IPS-15b (cell line): ENCODE measurements around the gene VPS35.
"Not testable (repeated sequence)": the region's sequence is repeated elsewhere in the genome, so short reads cannot be mapped to it uniquely, and the experiment has no call there.

Experiments
- H3K27me3 ChIP-seq: one replicate; pipeline ENCODE4 v1.6.1; 2013; ENCODE audit warnings: low read length; ENCODE audit not compliant: control insufficient read depth, insufficient read depth
- H3K36me3 ChIP-seq: one replicate; pipeline ENCODE4 v1.6.1; 2013; ENCODE audit warnings: low read length; ENCODE audit not compliant: control insufficient read depth, insufficient read depth
- H3K4me1 ChIP-seq: one replicate; pipeline ENCODE4 v1.6.1; 2013; ENCODE audit warnings: mild to moderate bottlenecking, low read length; ENCODE audit not compliant: control insufficient read depth, insufficient read depth
- H3K4me3 ChIP-seq: one replicate; pipeline ENCODE4 v1.5.1; 2013; ENCODE audit warnings: low read depth, low read length
- H3K9ac ChIP-seq: one replicate; pipeline ENCODE4 v1.6.1; 2013; ENCODE audit warnings: low read depth, mild to moderate bottlenecking, low read length
- H3K9me3 ChIP-seq: one replicate; pipeline ENCODE4 v1.6.1; 2013; ENCODE audit warnings: mild to moderate bottlenecking, low read length; ENCODE audit not compliant: control insufficient read depth, insufficient read depth

Gene VPS35

DNA sequence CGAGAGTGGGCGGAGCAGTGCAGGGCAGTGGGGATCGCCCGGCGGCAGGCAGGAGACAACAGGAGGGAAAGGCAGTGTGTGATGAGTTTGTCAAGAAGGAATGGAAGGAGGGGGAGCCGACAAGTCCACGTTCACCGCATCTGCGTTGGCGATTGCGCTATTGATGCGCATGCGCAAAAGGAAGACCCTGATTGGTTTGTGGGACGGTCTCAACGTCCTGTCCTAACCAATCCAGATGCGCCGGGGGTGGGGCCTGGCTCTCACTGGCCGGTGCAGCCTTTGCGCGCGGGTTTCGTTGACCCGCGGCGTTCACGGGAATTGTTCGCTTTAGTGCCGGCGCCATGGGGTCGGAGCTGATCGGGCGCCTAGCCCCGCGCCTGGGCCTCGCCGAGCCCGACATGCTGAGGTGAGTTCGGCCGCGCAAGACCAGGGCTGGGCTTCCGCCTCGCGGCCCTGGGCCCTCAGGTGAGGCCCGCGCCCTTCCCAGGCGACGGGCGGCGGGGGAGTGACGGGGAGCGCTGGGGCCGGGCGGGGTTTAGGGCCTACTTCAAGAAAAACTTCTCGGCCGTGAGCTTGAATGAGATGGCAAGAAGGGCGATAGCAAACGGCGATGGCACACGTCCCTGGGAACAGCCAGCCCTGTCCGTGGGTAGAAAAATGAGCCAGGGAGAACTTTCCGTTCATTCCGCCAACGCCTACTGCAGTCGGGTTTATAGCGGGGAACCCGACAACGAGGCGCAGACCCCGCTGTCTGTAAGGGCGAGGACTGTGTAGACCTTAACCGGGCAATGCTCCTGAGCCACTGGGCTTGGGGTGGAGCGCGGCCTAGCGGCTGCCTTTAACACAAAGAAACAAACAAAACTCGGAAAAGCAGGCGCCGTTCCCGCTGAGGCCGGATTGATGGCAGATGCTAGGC lies 645 bp upstream of the VPS35 start, which contains the start of gene ORC6:
ORC6 (plus strand) TSS at position 295 of the 916 bp plus-strand sequence; CDS start at position 342, 47 bp downstream.
- no peaks in the 10 kb centered on the region for H3K27me3 ChIP-seq
- H3K4me1 ChIP-seq: peaks cover 16% of the 10 kb centered on the region
- H3K4me3 ChIP-seq: peak within 1 kb of the TSS; percentile 87
- no peaks in the 10 kb centered on the region for H3K9me3 ChIP-seq
- H3K9ac ChIP-seq: peak within 1 kb of the TSS; percentile 97
- H3K36me3 ChIP-seq: peaks cover 16% of the 10 kb centered on the region

DNA sequence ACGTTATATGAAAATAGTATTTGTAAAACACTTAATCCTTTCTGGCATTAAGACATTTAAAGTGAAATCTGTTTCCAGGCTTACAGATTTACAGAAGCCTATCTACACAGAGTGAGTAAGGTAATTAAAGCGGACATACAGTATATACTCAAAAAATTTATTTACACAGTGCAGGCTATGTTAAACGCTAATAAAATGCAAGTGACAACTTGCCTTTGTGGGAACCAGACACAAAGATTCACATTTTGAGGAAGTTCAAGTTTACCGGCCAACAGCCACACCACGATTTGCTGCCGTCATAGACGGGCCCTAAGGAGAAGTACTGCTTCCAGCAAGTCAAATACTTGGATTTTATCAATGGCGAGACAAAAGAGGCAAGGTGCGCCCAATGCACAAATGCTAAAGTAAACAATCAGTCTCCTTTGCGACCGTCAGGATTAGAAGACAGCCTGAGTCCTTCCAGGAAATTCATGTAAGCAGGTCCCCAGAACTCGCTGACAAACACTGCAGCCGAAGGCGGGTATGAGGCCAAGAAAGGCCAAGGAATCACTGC lies 801 bp downstream of the VPS35 start:
- H3K4me3 ChIP-seq: peak overlapping the region; percentile 87
- H3K9ac ChIP-seq: peak overlapping the region; percentile 66
- no peaks in the 10 kb centered on the region for H3K9me3 ChIP-seq
- H3K36me3 ChIP-seq: peaks cover 12% of the 10 kb centered on the region
- H3K27me3 ChIP-seq: no peaks in the 10 kb centered on the region
- peaks cover 16% of the 10 kb centered on the region for H3K4me1 ChIP-seq

DNA sequence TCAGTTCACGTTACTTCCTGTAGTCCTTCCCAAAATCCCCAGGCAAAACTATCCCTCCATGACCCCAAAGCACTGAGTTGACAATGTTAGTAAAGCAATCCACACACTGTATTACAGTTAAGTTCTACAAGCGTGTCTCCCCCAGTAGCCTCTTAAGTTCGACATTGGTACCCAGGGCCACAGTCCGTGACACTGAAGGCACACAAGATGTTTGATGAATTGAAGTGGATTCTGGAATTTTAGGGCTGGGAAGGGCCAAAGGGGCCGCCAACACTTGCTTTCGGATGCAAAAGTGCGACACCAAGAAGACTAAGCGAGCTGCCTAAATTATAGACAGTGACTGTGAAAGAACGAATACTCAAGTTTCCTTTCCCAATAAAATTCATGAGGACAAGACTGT lies 1.5 kb downstream of the VPS35 start:
- no peaks in the 10 kb centered on the region for H3K27me3 ChIP-seq
- peaks cover 16% of the 10 kb centered on the region for H3K4me1 ChIP-seq
- H3K9me3 ChIP-seq: no peaks in the 10 kb centered on the region
- H3K9ac ChIP-seq: peak overlapping the region; percentile 66
- H3K36me3 ChIP-seq: peaks cover 9% of the 10 kb centered on the region
- peak overlapping the region; percentile 87 for H3K4me3 ChIP-seq

- H3K9me3 ChIP-seq: no peaks in the 10 kb centered on the region
- no peaks in the 10 kb centered on the region for H3K27me3 ChIP-seq
- H3K36me3 ChIP-seq: peaks cover 9% of the 10 kb centered on the region
- H3K4me3 ChIP-seq: peak overlapping the region; percentile 87
- peaks cover 16% of the 10 kb centered on the region for H3K4me1 ChIP-seq
- H3K9ac ChIP-seq: no peak overlapping the region
Measured at GRCh38 chr16:46686815-46687473, 2.0 kb downstream of the VPS35 start.

GRCh38 chr16:46681867-46682266 lies 7.1 kb downstream of the VPS35 start:
- H3K36me3 ChIP-seq, H3K4me1 ChIP-seq, H3K4me3 ChIP-seq, H3K9me3 ChIP-seq, H3K9ac ChIP-seq, H3K27me3 ChIP-seq: not testable (repeated sequence)

DNA sequence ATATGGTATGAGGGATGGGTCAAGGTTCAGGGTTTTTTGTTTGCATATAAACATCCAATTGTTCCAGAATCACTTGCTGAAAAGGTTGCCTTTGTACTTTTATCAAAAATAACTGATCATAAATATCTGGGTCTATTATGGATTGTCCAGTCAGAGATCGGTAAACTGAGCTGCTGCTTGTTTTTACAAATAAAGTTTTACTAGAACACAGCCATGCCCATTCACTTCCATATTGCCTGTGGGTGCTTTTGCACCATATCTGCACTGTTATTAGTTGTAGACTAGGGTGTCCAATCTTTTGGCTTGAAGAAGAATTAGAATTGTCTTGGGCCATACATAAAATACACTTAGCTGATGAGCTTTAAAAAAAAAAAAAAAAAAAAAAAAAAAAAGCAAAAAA lies 11.0 kb downstream of the VPS35 start:
- not testable (repeated sequence) for H3K4me3 ChIP-seq, H3K36me3 ChIP-seq

DNA sequence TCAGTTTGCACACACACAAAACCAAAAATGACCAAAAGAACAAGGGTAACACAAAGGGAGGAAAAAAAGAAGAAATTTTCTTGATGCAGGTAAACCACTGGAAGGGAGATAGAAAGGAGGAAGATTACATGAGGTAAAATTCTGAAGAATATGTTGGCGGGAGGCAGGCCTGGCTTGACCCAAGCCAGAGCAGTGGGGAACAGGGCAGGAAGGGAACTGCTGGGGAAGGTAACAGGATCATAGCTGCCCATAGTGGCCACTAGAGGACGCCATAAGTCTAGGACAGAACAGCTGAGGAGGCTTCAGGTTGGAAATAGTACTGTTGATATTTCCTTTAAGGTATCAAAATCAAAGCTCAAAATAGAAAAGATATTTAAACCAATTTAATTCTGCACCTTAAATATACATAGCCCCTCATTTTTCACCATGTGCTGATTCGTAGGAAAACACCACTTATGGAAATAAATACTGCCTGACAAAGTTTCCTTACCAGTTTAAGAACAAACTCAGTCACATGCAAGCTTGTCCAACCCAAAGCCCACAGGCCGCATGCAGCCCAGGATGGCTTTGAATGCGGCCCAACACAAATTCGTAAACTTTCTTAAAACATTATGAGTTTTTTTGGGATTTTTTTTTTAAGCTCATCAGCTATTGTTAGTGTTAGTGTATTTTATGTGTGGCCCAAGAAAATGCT lies 15.5 kb downstream of the VPS35 start:
- Histone ChIP-seq H3K4me1 (no peaks in the 10 kb centered on the region), H3K9ac (no peak overlapping the region), H3K4me3 (no peak overlapping the region), H3K27me3 (no peaks in the 10 kb centered on the region), H3K36me3 (peaks cover 12% of the 10 kb centered on the region), H3K9me3 (no peaks in the 10 kb centered on the region)

More for the DNA sequence above, 11.0 kb downstream of the VPS35 start:
- H3K4me1 ChIP-seq, H3K9ac ChIP-seq, H3K27me3 ChIP-seq, H3K9me3 ChIP-seq: not testable (repeated sequence)

DNA sequence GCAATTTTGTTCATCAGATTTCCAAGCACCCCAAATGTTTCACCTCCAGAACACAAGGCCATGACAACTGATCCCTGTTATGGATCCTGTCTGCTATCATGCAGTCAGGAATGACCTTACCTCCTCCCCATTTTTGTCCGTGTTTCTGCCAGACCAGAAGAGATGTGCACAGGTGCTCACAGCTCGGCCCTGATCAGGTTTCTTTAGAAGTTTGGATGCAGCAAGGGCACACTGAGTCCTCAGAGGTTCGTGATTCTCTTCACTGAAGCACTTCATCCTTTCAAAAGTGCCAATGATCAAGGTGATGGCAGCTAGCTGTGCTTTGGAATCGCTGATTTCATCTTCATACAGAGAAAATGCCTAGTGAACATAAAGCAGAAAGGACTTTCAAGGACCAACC lies 26.9 kb downstream of the VPS35 start:
- peaks cover 22% of the 10 kb centered on the region for H3K36me3 ChIP-seq
- H3K4me3 ChIP-seq: no peak overlapping the region
- H3K4me1 ChIP-seq: no peaks in the 10 kb centered on the region
- no peak overlapping the region for H3K9ac ChIP-seq
- no peaks in the 10 kb centered on the region for H3K9me3 ChIP-seq
- H3K27me3 ChIP-seq: no peaks in the 10 kb centered on the region

DNA sequence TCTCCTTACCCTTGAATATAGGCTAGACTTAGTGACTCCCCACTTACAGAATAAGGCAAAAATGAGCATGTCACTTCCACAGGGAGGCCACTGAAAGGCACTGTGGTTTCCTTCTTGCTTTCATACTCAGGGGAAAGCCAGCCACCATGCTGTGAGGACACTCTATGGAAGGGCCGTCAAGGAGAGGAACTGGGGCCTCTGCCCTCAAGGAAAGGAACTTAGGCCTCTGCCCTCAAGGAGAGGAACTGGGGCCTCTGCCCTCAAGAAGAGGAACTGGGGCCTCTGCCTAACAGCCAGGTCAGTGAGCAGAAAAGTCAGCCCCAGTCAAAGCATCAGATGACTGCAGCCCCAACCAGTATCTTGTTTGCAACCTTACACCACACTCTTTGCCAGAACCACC lies 30.1 kb downstream of the VPS35 start:
- Histone ChIP-seq H3K9ac (no peak overlapping the region), H3K4me3 (no peak overlapping the region), H3K27me3 (no peaks in the 10 kb centered on the region), H3K36me3 (peaks cover 22% of the 10 kb centered on the region), H3K4me1 (no peaks in the 10 kb centered on the region), H3K9me3 (no peaks in the 10 kb centered on the region)

- Histone ChIP-seq H3K4me3 (no peak overlapping the region), H3K27me3 (no peaks in the 10 kb centered on the region), H3K36me3 (no peaks in the 10 kb centered on the region), H3K9ac (no peak overlapping the region), H3K9me3 (no peaks in the 10 kb centered on the region), H3K4me1 (no peaks in the 10 kb centered on the region)
Measured at GRCh38 chr16:46651305-46651704, 37.7 kb downstream of the VPS35 start.

DNA sequence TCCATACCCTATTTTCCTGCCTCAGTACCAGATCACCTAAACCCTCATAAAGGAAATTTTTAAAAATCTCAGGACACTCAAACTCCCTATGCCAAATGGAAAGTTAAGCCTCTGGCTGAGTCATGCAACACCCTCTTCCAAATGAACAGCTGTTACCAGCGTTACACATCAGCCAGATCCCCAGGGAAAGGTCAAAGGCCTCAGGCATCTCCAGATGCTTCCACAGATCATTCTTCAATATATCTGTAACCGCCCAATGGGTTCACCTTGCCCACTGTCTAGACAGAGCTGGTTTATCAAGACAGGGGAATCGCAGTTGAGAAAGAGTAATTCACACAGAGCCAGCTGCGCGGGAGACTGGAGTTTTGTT lies 38.7 kb downstream of the VPS35 start:
- Histone ChIP-seq H3K9me3 (no peaks in the 10 kb centered on the region), H3K4me1 (no peaks in the 10 kb centered on the region), H3K36me3 (no peaks in the 10 kb centered on the region), H3K4me3 (no peak overlapping the region), H3K9ac (no peak overlapping the region), H3K27me3 (no peaks in the 10 kb centered on the region)
